Measurements from ENCODE around the gene CPO.
A peak's percentile ranks its signal among the peaks of the same experiment; 100 is the strongest.
"Not testable (repeated sequence)": the region's sequence is repeated elsewhere in the genome, so short reads cannot be mapped to it uniquely, and the experiment has no call there.

Gene CPO, protein sequence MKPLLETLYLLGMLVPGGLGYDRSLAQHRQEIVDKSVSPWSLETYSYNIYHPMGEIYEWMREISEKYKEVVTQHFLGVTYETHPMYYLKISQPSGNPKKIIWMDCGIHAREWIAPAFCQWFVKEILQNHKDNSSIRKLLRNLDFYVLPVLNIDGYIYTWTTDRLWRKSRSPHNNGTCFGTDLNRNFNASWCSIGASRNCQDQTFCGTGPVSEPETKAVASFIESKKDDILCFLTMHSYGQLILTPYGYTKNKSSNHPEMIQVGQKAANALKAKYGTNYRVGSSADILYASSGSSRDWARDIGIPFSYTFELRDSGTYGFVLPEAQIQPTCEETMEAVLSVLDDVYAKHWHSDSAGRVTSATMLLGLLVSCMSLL

GRCh38 chr2:206939340-206939739 is at the start of gene CPO:
TSS of gene CPO (plus strand) at chr2:206939518. CDS start at chr2:206939600, 82 bp downstream.
- DNase-seq: no peak

DNA sequence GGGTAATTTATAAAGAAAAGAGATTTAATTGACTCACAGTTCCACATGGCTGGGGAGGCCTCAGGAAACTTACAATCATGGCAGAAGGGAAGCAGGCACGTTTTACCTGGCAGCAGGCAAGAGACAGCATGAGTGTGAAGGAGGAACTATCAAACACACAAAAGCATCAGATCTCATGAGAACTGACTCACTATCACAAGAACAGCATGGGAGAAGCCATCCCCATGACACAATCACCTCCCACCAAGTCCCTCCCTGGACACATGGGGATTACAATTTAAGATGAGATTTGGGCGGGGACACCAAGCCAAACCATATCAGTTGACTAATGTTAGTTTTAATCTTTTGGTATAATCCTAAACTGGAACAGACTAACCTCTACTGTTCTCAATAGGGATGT is 49.1 kb upstream of the CPO start:
- no peak for DNase-seq

DNA sequence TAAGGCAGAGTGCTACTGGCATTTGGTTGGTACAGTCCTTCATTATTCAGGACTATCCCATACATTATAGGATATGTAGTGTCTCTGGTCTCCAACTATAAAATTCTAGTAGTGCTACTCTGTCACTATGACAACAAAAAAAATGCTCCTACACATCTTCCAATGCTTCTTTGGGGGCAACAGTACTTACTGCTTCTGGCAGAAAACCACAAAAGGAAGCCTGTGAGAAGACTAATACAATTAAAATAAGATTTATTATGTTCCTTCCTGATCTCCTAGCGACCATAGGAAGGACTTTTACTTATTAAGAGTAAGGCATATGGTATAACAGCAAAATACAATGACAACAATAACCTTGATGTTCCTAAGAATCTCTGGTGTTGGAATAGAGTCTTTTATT is 48.4 kb upstream of the CPO start:
- DNase-seq: no peak

- peak; percentile 84 for DNase-seq
These were observed 24.2 kb upstream of the CPO start for GRCh38 chr2:206915121-206915520.

DNA sequence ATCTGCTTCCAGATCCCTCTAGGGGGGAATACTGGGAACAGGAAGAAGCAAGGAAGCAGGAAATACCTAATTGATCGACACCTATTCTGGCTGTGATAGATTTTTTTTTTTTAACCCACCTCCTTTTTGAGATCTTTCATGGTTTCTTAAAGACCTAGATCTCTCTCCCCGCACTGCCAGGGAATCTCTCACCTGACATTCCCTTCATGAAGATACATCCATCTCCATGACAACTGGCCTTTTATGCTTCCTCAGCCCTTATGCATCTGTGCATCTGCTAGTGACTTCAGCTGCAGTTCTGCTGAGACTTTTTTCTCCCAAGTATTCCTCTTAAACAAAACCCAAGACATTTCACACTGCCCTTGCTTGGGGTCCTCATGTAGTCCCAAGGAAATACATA is 21.1 kb upstream of the CPO start:
- DNase-seq: no peak

GRCh38 chr2:206920310-206920709 is 19.0 kb upstream of the CPO start:
- no peak for DNase-seq

DNA sequence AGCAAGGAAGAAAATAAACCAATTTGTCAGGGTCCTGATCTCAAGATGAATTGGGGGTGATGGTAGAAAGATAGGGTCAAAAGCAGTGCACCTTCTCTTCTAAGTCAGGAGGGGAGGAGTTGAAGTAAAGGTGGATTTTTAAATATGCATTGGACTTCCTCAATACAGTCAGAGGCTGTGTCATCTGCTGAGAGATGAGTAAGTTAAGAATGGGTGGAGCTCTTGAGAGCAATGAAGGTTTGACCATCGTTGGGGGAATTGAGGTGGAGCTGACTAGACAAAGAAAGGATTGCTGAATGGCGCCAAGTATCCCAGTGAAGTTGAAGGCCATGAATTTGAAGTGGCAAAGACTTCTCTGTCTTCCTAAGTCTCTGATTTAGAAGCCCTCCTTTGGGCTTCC is 18.4 kb upstream of the CPO start:
- peak; percentile 6 for DNase-seq

DNA sequence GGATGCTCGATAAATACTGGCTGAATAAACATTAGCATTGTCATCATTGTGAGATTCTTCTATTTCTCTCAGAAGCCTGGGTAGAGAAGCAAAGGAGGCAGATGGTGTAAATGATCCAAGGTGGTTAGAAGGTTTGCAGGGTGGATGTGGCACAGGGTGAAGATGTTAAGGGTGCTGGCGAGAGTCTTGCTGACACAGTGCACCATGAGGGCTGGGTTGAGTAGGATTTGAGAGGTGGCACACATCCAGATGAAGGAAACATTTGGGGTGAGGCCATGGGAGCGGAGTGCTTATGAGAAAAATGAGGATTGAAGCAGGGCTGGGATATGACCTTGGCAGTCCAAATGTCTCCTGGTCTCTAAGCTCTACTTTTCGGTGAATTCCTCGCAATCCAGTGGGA is 17.8 kb upstream of the CPO start:
- DNase-seq: no peak

DNA sequence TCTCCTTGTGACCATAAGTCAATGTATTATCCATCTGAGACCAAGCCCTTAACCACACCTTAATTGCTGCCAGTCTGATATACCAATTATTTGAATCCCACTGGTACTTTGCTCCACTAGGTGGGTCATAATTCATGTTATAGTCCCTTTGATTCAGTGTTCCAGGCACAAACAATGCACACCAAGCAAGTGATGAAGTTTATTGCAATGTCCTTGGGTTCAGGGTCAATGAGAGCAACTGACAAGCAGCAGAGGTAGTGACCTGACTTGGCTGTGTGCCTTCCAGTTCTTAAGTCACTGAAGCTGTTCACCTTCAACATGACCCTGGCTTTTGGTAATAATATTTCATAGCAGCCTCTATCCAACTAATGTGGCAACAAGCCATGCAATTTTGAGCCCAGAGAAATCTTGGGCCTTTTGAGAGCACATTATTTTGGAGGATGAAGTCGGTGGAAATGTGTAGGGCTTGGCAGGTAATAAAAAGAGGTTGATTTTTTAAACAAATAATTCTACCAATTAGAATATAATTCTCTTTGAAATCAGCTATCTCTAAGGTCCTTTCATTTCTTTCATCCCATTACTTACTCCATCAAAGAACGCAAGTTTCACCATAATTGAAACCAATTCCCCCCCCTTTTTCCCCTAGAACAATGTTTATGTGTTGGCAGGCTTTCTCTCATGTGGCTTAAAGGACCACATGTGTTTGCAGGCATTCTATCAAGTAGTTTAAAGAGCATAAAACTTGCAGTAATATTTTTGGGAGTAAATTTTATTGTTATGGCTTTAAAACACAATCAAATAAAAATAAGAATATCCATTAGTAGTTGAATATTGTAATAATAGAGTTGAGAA is 3.1 kb upstream of the CPO start:
- DNase-seq: no peak

GRCh38 chr2:206936843-206937230 is 2.5 kb upstream of the CPO start:
- no peak for DNase-seq

- peak; percentile 18 for DNase-seq
These were observed 1.8 kb upstream of the CPO start for GRCh38 chr2:206937555-206937954.

GRCh38 chr2:206940546-206940945 is 1.2 kb downstream of the CPO start:
- peak; percentile 7 for DNase-seq

GRCh38 chr2:206942592-206943478 is 3.5 kb downstream of the CPO start:
- no peak for DNase-seq

GRCh38 chr2:206953404-206953803 is 14.1 kb downstream of the CPO start:
- not testable (repeated sequence) for DNase-seq

GRCh38 chr2:206955253-206955652 is 15.9 kb downstream of the CPO start:
- DNase-seq: no peak

DNA sequence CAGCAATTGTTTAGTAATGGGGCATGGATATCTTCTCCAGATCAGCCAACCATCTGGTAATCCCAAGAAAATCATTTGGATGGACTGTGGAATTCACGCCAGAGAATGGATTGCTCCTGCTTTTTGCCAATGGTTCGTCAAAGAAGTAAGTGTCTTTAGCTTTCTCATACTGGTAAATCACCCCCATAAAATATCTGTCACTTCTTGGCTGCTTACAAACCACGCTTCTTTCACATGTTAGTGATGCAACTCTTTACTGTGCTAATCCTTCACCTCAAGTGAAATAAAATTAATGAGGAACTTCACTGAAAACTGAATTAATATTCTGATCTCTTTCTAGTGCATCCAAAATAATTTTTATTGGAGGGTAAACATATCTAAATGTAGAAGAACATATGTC is 18.9 kb downstream of the CPO start:
- DNase-seq: no peak

DNA sequence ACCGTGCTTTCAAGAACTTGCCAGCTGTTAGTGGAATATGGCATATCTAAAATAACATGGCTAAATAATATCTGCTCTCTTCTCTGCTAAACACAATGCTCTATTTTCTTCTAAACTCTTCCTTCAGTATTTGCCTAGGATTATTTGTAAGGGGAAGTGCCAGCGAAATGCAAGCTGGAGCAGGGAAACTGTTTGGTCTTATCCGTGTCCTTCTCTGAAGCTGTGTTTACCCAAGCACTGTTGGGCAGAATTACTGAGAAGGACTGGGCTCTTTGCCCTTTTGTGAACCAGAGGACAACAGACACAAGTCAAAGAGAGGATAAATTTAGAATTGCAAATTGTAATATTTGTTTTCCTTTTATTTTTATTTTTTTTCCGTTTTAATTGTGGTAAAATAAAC is 23.6 kb downstream of the CPO start:
- DNase-seq: no peak

- no peak for DNase-seq
These were observed 29.1 kb downstream of the CPO start for GRCh38 chr2:206968134-206969086.

DNA sequence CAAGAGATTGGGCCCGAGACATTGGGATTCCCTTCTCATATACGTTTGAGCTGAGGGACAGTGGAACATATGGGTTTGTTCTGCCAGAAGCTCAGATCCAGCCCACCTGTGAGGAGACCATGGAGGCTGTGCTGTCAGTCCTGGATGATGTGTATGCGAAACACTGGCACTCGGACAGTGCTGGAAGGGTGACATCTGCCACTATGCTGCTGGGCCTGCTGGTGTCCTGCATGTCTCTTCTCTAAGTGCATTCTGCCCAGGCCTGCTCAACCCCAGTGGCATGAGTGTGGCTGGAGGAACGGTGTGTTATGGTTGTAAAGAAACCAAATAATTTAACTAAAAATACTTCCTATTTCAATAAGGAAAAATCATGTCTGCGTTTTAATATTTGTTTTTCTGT is 29.9 kb downstream of the CPO start:
- DNase-seq: no peak

DNA sequence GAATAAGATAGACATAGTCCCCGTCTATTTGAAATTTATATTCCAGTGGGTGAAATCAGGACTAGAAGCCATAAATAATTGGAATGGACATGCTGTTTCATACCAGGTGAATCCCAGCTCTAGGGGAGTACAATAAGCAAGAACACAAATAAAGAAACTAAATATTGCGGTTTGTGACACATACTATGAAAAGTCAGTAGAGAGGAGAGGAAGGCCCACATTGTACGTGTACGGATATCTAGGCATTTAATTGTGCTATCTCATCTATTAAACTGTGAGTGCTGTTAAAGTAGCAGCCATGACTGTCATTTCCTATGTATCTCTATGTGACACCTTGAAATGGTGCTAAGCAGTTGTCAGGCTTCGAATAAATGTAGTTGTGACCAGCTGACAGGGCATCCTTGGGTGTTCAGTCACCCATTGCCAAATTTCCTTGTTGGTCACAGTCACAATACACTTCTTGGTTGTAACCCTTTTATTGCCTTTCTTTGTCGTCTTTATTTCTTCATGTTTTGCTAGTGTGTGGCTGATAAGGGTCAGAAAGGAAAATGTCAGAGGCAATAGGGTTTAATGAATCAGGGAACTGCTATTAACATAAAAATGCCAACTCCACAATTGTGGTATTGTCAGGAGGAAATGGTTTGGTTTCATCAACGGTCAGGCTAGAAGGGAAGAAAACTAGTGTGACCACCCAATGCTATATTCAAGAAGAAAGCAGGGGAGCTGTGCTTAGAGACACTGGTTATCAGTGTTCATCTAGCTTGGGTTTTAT is 31.5 kb downstream of the CPO start:
- DNase-seq: peak; percentile 37

GRCh38 chr2:206971805-206972204 is 32.5 kb downstream of the CPO start:
- DNase-seq: peak; percentile 55
